DMS114 treated with DMSO at 0.1 percent for 48 hours (cell line): ENCODE results near the gene HRK.
"Not testable (repeated sequence)": the region's sequence is repeated elsewhere in the genome, so short reads cannot be mapped to it uniquely, and the experiment has no call there.

ENCODE experiments used
- DNase-seq: peaks from one replicate; lab custom pipeline; 2025; ENCODE audit not compliant: unreplicated experiment; lab: John Stamatoyannopoulos, UW

HRK gene

GRCh38 chr12:116827432-116827831 lies 53.8 kb downstream of the HRK start:
- DNase-seq = no peak

- DNase-seq = no peak
These were observed 60.0 kb downstream of the HRK start for GRCh38 chr12:116821291-116821690.

- DNase-seq = no peak
These were observed 61.1 kb downstream of the HRK start for GRCh38 chr12:116820064-116820656.

- peak; percentile 67 for DNase-seq
These were observed 62.1 kb downstream of the HRK start for GRCh38 chr12:116818948-116819832.

GRCh38 chr12:116818341-116818856 lies 62.8 kb downstream of the HRK start:
- DNase-seq = no peak

GRCh38 chr12:116814766-116815165 lies 66.5 kb downstream of the HRK start:
- not testable (repeated sequence) for DNase-seq

- DNase-seq = no peak
These were observed 67.8 kb downstream of the HRK start for GRCh38 chr12:116813271-116814041.

GRCh38 chr12:116812238-116812637 lies 69.0 kb downstream of the HRK start:
- DNase-seq = no peak

GRCh38 chr12:116808113-116809105 lies 72.8 kb downstream of the HRK start:
- DNase-seq = no peak

- DNase-seq = no peak
These were observed 73.7 kb downstream of the HRK start for GRCh38 chr12:116807546-116807945.

GRCh38 chr12:116806845-116807440 lies 74.3 kb downstream of the HRK start:
- DNase-seq = no peak
